SK-N-SH treated with all-trans-retinoic acid at 6 μM for 48 hours (cell line): ENCODE measurements around the gene ELMO1.

Experiments
- ATAC-seq: fragments of 200-7000 bp; cut with Tn5 transposase; 3 replicates; pipeline ENCODE4 v1.9.1; 2020; ENCODE audit warnings: mild to moderate bottlenecking, moderate library complexity
- ARNTL ChIP-seq: fragments of 450-650 bp; formaldehyde crosslinking; IDR thresholded peaks from 2 replicates; pipeline ENCODE4 v1.5.0; 2020; ENCODE audit warnings: low read depth, mild to moderate bottlenecking, moderate library complexity, borderline replicate concordance
- BACH2 ChIP-seq: fragments of 250-450 bp; sonication (Bioruptor Pico); IDR thresholded peaks from 2 replicates; pipeline ENCODE4 v1.9.0; 2021; ENCODE audit warnings: mild to moderate bottlenecking, borderline replicate concordance
- CSDC2 ChIP-seq: fragments of 250-450 bp; sonication (Bioruptor Pico); IDR thresholded peaks from 2 replicates; pipeline ENCODE4 v1.5.0; 2020; ENCODE audit warnings: mild to moderate bottlenecking, moderate library complexity
- ESRRG ChIP-seq: fragments of 250-450 bp; sonication (Bioruptor Pico); IDR thresholded peaks from 2 replicates; pipeline ENCODE4 v1.6.1; 2021; ENCODE audit warnings: mild to moderate bottlenecking
- GLIS3 ChIP-seq: fragments of 250-450 bp; sonication (Bioruptor Pico); IDR thresholded peaks from 2 replicates; pipeline ENCODE4 v1.5.0; 2020; ENCODE audit warnings: mild to moderate bottlenecking, moderate library complexity
- ISL1 ChIP-seq: fragments of 250-450 bp; sonication (Bioruptor Pico); IDR thresholded peaks from 2 replicates; pipeline ENCODE4 v2.1.2; 2022; ENCODE audit warnings: mild to moderate bottlenecking, moderate library complexity
- OSR1 ChIP-seq: fragments of 250-450 bp; sonication (Bioruptor Pico); IDR thresholded peaks from 2 replicates; pipeline ENCODE4 v1.8.0; 2022; ENCODE audit warnings: moderate library complexity, mild to moderate bottlenecking, inconsistent platforms
- PPARA ChIP-seq: fragments of 250-450 bp; sonication (Bioruptor Pico); IDR thresholded peaks from 2 replicates; pipeline ENCODE4 v1.5.0; 2020; ENCODE audit warnings: mild to moderate bottlenecking, borderline replicate concordance
- RARB ChIP-seq: fragments of 250-450 bp; sonication (Bioruptor Pico); IDR thresholded peaks from 2 replicates; pipeline ENCODE4 v1.8.0; 2021; ENCODE audit warnings: mild to moderate bottlenecking, moderate library complexity
- SNAI2 ChIP-seq: fragments of 250-450 bp; sonication (Bioruptor Pico); IDR thresholded peaks from 2 replicates; pipeline ENCODE4 v1.5.0; 2020; ENCODE audit warnings: mild to moderate bottlenecking, moderate library complexity
- TCF4 ChIP-seq: fragments of 250-450 bp; sonication (Bioruptor Pico); IDR thresholded peaks from 2 replicates; pipeline ENCODE4 v1.8.0; 2021; ENCODE audit warnings: mild to moderate bottlenecking, moderate library complexity, borderline replicate concordance
- TOX ChIP-seq: fragments of 250-450 bp; sonication (Bioruptor Pico); IDR thresholded peaks from 2 replicates; pipeline ENCODE4 v1.8.0; 2021; ENCODE audit warnings: mild to moderate bottlenecking, moderate library complexity, borderline replicate concordance
- ZC3H10 ChIP-seq: fragments of 250-450 bp; sonication (Bioruptor Pico); IDR thresholded peaks from 2 replicates; pipeline ENCODE4 v1.5.1; 2021; ENCODE audit warnings: mild to moderate bottlenecking, moderate library complexity
- ZFP3 ChIP-seq: fragments of 250-450 bp; sonication (Bioruptor Pico); IDR thresholded peaks from 2 replicates; pipeline ENCODE4 v1.5.0; 2020; ENCODE audit warnings: mild to moderate bottlenecking, moderate library complexity
- ZFP30 ChIP-seq: fragments of 450-650 bp; formaldehyde crosslinking; IDR thresholded peaks from 2 replicates; pipeline ENCODE4 v1.5.0; 2022; ENCODE audit warnings: mild to moderate bottlenecking, moderate library complexity
- ZNF565 ChIP-seq: fragments of 450-650 bp; formaldehyde crosslinking; conservative IDR thresholded peaks from 2 replicates; pipeline ENCODE4 v1.5.0; 2020; ENCODE audit warnings: low read depth, mild to moderate bottlenecking, moderate library complexity
- ZNF70 ChIP-seq: fragments of 450-650 bp; formaldehyde crosslinking; IDR thresholded peaks from 2 replicates; pipeline ENCODE4 v1.5.0; 2020; ENCODE audit warnings: mild to moderate bottlenecking, moderate library complexity
- ZNF8 ChIP-seq: fragments of 450-650 bp; formaldehyde crosslinking; IDR thresholded peaks from 2 replicates; pipeline ENCODE4 v1.5.0; 2020; ENCODE audit warnings: mild to moderate bottlenecking, moderate library complexity
- TF ChIP-seq, protein P1 (sequence below): fragments of 250-450 bp; sonication (Bioruptor Pico); IDR thresholded peaks from 2 replicates; pipeline ENCODE4 v1.5.1; 2021; ENCODE audit warnings: mild to moderate bottlenecking, moderate library complexity
- TF ChIP-seq, protein P2 (sequence below): fragments of 250-450 bp; sonication (Bioruptor Pico); IDR thresholded peaks from 2 replicates; pipeline ENCODE4 v1.8.0; 2021; ENCODE audit warnings: low read depth, mild to moderate bottlenecking, moderate library complexity, borderline replicate concordance
- TF ChIP-seq, protein P3 (sequence below): fragments of 250-450 bp; sonication (Bioruptor Pico); IDR thresholded peaks from 2 replicates; pipeline ENCODE4 v1.5.1; 2020; ENCODE audit warnings: low read depth, mild to moderate bottlenecking, moderate library complexity
- TF ChIP-seq, protein P4 (sequence below): fragments of 250-450 bp; sonication (Bioruptor Pico); IDR thresholded peaks from 2 replicates; pipeline ENCODE4 v1.8.0; 2020; ENCODE audit warnings: mild to moderate bottlenecking, moderate library complexity, borderline replicate concordance
- TF ChIP-seq, protein P5 (sequence below): fragments of 250-450 bp; sonication (Bioruptor Pico); IDR thresholded peaks from 2 replicates; pipeline ENCODE4 v1.5.0; 2020; ENCODE audit warnings: mild to moderate bottlenecking, moderate library complexity

ELMO1 gene

DNA sequence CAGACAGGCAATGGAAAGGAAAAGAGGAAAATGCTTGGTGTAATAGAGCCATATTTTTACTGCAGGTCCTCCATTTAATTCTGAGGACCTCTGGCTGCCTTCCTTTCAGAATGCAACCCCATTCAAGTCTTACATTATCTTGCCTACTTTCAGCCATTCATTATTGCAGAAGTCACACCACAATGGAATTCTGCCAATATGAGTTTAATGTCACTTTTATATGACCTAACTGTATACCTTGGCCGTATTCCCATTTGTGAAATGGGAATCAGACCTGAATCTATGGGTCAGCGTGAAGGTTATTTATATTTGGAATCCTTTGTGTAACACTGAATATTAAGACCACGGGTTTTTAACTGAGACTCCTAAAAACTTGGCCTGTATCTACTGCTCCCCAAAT is 482.6 kb downstream of the ELMO1 start:
- TF ChIP-seq CSDC2 (CRISPR knock-in tag) (no peak), OSR1 (CRISPR knock-in tag) (no peak), RARB (CRISPR knock-in tag) (no peak), ZFP3 (CRISPR knock-in tag) (0 out of 2 replicates have a peak, but pooled peaks have one; percentile 43), ISL1 (CRISPR knock-in tag) (peak; percentile 12; the same call in 1 of the 2 replicates), ZNF8 (CRISPR knock-in tag) (no peak), GLIS3 (no peak), ARNTL (CRISPR knock-in tag) (no peak), ZNF565 (CRISPR knock-in tag) (no peak), SNAI2 (CRISPR knock-in tag) (no peak; the same call in 1 of the 2 replicates), ZC3H10 (CRISPR knock-in tag) (no peak), TCF4 (CRISPR knock-in tag) (no peak), BACH2 (CRISPR knock-in tag) (no peak), ESRRG (CRISPR knock-in tag) (no peak), ZNF70 (CRISPR knock-in tag) (0 out of 2 replicates have a peak, but pooled peaks have one; percentile 21), PPARA (no peak), TOX (no peak)
- TF ChIP-seq, protein P1, sequence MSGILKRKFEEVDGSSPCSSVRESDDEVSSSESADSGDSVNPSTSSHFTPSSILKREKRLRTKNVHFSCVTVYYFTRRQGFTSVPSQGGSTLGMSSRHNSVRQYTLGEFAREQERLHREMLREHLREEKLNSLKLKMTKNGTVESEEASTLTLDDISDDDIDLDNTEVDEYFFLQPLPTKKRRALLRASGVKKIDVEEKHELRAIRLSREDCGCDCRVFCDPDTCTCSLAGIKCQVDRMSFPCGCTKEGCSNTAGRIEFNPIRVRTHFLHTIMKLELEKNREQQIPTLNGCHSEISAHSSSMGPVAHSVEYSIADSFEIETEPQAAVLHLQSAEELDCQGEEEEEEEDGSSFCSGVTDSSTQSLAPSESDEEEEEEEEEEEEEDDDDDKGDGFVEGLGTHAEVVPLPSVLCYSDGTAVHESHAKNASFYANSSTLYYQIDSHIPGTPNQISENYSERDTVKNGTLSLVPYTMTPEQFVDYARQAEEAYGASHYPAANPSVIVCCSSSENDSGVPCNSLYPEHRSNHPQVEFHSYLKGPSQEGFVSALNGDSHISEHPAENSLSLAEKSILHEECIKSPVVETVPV (CRISPR knock-in tag) = 0 out of 2 replicates have a peak, but pooled peaks have one; percentile 48
- TF ChIP-seq, protein P2, sequence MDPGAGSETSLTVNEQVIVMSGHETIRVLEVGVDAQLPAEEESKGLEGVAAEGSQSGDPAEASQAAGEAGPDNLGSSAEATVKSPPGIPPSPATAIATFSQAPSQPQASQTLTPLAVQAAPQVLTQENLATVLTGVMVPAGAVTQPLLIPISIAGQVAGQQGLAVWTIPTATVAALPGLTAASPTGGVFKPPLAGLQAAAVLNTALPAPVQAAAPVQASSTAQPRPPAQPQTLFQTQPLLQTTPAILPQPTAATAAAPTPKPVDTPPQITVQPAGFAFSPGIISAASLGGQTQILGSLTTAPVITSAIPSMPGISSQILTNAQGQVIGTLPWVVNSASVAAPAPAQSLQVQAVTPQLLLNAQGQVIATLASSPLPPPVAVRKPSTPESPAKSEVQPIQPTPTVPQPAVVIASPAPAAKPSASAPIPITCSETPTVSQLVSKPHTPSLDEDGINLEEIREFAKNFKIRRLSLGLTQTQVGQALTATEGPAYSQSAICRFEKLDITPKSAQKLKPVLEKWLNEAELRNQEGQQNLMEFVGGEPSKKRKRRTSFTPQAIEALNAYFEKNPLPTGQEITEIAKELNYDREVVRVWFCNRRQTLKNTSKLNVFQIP (CRISPR knock-in tag) = no peak
- TF ChIP-seq, protein P3, sequence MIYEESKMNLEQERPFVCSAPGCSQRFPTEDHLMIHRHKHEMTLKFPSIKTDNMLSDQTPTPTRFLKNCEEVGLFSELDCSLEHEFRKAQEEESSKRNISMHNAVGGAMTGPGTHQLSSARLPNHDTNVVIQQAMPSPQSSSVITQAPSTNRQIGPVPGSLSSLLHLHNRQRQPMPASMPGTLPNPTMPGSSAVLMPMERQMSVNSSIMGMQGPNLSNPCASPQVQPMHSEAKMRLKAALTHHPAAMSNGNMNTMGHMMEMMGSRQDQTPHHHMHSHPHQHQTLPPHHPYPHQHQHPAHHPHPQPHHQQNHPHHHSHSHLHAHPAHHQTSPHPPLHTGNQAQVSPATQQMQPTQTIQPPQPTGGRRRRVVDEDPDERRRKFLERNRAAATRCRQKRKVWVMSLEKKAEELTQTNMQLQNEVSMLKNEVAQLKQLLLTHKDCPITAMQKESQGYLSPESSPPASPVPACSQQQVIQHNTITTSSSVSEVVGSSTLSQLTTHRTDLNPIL (CRISPR knock-in tag) = no peak
- TF ChIP-seq, protein P4, sequence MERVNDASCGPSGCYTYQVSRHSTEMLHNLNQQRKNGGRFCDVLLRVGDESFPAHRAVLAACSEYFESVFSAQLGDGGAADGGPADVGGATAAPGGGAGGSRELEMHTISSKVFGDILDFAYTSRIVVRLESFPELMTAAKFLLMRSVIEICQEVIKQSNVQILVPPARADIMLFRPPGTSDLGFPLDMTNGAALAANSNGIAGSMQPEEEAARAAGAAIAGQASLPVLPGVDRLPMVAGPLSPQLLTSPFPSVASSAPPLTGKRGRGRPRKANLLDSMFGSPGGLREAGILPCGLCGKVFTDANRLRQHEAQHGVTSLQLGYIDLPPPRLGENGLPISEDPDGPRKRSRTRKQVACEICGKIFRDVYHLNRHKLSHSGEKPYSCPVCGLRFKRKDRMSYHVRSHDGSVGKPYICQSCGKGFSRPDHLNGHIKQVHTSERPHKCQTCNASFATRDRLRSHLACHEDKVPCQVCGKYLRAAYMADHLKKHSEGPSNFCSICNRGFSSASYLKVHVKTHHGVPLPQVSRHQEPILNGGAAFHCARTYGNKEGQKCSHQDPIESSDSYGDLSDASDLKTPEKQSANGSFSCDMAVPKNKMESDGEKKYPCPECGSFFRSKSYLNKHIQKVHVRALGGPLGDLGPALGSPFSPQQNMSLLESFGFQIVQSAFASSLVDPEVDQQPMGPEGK (CRISPR knock-in tag) = no peak
- TF ChIP-seq, protein P5, sequence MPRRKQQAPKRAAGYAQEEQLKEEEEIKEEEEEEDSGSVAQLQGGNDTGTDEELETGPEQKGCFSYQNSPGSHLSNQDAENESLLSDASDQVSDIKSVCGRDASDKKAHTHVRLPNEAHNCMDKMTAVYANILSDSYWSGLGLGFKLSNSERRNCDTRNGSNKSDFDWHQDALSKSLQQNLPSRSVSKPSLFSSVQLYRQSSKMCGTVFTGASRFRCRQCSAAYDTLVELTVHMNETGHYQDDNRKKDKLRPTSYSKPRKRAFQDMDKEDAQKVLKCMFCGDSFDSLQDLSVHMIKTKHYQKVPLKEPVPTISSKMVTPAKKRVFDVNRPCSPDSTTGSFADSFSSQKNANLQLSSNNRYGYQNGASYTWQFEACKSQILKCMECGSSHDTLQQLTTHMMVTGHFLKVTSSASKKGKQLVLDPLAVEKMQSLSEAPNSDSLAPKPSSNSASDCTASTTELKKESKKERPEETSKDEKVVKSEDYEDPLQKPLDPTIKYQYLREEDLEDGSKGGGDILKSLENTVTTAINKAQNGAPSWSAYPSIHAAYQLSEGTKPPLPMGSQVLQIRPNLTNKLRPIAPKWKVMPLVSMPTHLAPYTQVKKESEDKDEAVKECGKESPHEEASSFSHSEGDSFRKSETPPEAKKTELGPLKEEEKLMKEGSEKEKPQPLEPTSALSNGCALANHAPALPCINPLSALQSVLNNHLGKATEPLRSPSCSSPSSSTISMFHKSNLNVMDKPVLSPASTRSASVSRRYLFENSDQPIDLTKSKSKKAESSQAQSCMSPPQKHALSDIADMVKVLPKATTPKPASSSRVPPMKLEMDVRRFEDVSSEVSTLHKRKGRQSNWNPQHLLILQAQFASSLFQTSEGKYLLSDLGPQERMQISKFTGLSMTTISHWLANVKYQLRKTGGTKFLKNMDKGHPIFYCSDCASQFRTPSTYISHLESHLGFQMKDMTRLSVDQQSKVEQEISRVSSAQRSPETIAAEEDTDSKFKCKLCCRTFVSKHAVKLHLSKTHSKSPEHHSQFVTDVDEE = no peak

DNA sequence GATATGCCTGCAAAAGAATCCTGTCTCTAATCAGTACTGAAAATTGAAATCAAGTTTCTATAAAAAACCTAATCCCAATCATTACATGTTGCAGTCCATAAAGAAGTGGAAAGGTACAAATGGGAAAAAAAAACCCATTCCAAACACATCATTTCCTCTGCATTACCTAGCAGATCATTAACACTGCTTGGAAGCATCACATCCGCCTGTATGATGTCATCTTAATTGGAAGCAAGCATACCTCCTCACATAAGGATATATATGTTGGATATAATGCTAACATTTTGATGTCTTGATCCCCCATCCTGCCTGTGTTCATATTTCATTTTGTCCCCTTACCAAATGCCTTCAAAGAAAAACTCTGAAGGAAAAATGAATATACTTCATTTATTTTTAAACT is 483.0 kb downstream of the ELMO1 start:
- ATAC-seq = no peak
- TF ChIP-seq RARB (CRISPR knock-in tag) (no peak), PPARA (no peak), SNAI2 (CRISPR knock-in tag) (no peak), GLIS3 (no peak), CSDC2 (CRISPR knock-in tag) (no peak), ZFP3 (CRISPR knock-in tag) (no peak), ZFP30 (CRISPR knock-in tag) (no peak), ZNF565 (CRISPR knock-in tag) (no peak), ARNTL (CRISPR knock-in tag) (no peak), ZNF8 (CRISPR knock-in tag) (no peak), ZNF70 (CRISPR knock-in tag) (no peak), ISL1 (CRISPR knock-in tag) (no peak), TCF4 (CRISPR knock-in tag) (no peak)
- TF ChIP-seq, protein P2 (CRISPR knock-in tag) = no peak
- TF ChIP-seq, protein P4 (CRISPR knock-in tag) = no peak
- TF ChIP-seq, protein P3 (CRISPR knock-in tag) = no peak

More for the DNA sequence above, 482.6 kb downstream of the ELMO1 start:
- no peak for ATAC-seq
